Measurements from ENCODE around the gene SYTL5.

Gene SYTL5

GRCh38 chrX:38156838-38157237, 150.5 kb downstream of the SYTL5 start:
- no peak for TF ChIP-seq ZFX (IDR thresholded peaks at IDR 0.05; ENCODE audit: borderline replicate concordance)
- TF ChIP-seq, protein P1, sequence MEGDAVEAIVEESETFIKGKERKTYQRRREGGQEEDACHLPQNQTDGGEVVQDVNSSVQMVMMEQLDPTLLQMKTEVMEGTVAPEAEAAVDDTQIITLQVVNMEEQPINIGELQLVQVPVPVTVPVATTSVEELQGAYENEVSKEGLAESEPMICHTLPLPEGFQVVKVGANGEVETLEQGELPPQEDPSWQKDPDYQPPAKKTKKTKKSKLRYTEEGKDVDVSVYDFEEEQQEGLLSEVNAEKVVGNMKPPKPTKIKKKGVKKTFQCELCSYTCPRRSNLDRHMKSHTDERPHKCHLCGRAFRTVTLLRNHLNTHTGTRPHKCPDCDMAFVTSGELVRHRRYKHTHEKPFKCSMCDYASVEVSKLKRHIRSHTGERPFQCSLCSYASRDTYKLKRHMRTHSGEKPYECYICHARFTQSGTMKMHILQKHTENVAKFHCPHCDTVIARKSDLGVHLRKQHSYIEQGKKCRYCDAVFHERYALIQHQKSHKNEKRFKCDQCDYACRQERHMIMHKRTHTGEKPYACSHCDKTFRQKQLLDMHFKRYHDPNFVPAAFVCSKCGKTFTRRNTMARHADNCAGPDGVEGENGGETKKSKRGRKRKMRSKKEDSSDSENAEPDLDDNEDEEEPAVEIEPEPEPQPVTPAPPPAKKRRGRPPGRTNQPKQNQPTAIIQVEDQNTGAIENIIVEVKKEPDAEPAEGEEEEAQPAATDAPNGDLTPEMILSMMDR (IDR thresholded peaks at IDR 0.05): no peak
- H3K27ac ChIP-seq: no peak overlapping the region

DNA sequence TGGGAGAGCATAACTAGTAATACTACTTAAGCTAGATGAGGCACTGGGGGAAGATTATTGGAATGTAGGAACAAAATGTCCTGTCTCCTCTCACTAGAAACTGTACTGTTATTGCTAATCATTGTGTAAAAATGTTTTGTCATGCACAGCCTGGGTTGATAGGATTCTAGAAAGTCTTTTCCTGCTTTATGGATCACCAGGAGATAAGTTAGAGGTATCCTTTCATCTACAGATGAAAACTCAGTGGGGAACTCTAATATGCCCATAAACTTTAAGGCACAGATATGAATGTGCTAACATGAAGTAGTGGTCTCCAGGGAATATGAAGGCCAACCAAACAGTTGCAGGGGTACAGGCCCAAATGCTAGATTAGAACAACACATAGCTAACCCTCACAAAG, 156.8 kb downstream of the SYTL5 start:
- no peak for TF ChIP-seq ZFX (IDR thresholded peaks at IDR 0.05; ENCODE audit: borderline replicate concordance)
- TF ChIP-seq, protein P1 (IDR thresholded peaks at IDR 0.05): no peak

GRCh38 chrX:38165023-38165422, 158.7 kb downstream of the SYTL5 start:
- H3K27ac ChIP-seq: no peak overlapping the region
- no peak for TF ChIP-seq ZFX (IDR thresholded peaks at IDR 0.05; ENCODE audit: borderline replicate concordance)
- TF ChIP-seq, protein P1 (IDR thresholded peaks at IDR 0.05): no peak

More for the DNA sequence above, 156.8 kb downstream of the SYTL5 start:
- no peak overlapping the region for H3K27ac ChIP-seq

- H3K27ac ChIP-seq: no peak overlapping the region
- TF ChIP-seq, protein P1 (IDR thresholded peaks at IDR 0.05): peak; percentile 63
- TF ChIP-seq ZFX (IDR thresholded peaks at IDR 0.05; ENCODE audit: borderline replicate concordance): no peak
Observed at GRCh38 chrX:38166478-38167083, 160.2 kb downstream of the SYTL5 start.

GRCh38 chrX:38170556-38170955, 164.2 kb downstream of the SYTL5 start:
- no peak overlapping the region for H3K27ac ChIP-seq
- TF ChIP-seq, protein P1 (IDR thresholded peaks at IDR 0.05): no peak
- no peak for TF ChIP-seq ZFX (IDR thresholded peaks at IDR 0.05; ENCODE audit: borderline replicate concordance)

GRCh38 chrX:38172596-38172995, 166.2 kb downstream of the SYTL5 start:
- no peak overlapping the region for H3K27ac ChIP-seq
- no peak for TF ChIP-seq ZFX (IDR thresholded peaks at IDR 0.05; ENCODE audit: borderline replicate concordance)
- TF ChIP-seq, protein P1 (IDR thresholded peaks at IDR 0.05): no peak

DNA sequence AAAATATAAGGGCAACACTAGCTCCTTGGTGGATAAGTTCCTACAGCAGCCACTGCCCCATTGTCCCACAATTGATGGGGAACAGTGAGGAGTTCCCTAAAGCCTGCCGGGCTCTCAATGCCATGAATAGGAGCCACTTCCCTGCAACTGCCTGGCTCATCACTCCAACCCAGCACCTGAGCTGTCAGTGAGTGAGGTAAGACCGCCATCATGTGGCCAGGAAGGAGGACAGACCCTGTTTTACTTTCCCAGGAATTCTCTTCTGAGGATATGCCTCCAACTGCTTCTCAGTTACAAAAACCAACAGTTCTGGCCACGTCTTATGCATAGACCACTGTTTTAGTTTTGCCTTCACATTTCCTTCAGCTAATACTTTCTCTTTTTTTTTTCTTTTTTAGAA, 168.8 kb downstream of the SYTL5 start:
- TF ChIP-seq ZFX (IDR thresholded peaks at IDR 0.05; ENCODE audit: borderline replicate concordance): no peak
- TF ChIP-seq, protein P1 (IDR thresholded peaks at IDR 0.05): peak; percentile 74
- H3K27ac ChIP-seq: no peak overlapping the region
